HG03469 (cell line): ENCODE measurements around the gene ITGA4.

ENCODE experiments used
- ATAC-seq: cut with Tn5 transposase; IDR thresholded peaks from one replicate; pipeline ENCODE4 v1.9.1; 2021; ENCODE audit warnings: mild to moderate bottlenecking, moderate library complexity, moderate number of reproducible peaks; ENCODE audit not compliant: unreplicated experiment

ITGA4 gene

GRCh38 chr2:181570833-181571661, 113.9 kb downstream of the ITGA4 start:
- no peak for ATAC-seq

DNA sequence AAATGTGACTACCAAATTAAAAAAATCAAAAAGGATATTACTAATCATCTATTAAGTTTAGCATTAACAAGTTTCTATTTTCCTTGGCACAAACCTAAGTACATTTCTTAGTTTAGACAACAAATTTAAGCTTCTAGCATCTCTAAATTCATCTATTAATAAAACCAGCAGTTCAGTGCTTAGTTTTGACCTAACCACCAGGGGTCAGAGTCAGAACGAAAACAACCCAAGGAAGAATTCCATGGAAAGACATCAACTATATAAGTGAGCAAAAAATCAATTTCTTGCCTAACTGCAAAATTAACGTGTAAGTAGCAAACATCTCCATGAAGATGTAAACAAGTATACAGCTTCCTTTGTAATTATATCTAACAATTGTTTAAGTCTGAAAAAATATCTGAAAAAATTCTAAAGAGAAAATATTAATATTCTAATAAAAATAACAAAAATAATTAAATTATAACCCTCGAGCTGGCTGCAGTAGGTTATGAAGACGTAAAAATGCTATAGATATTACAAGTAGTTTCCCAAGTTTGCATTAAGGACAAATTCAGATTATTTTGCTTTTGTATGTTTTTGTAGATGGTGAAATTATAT, 116.1 kb downstream of the ITGA4 start:
- no peak for ATAC-seq

GRCh38 chr2:181574321-181574720, 117.1 kb downstream of the ITGA4 start:
- ATAC-seq: no peak

DNA sequence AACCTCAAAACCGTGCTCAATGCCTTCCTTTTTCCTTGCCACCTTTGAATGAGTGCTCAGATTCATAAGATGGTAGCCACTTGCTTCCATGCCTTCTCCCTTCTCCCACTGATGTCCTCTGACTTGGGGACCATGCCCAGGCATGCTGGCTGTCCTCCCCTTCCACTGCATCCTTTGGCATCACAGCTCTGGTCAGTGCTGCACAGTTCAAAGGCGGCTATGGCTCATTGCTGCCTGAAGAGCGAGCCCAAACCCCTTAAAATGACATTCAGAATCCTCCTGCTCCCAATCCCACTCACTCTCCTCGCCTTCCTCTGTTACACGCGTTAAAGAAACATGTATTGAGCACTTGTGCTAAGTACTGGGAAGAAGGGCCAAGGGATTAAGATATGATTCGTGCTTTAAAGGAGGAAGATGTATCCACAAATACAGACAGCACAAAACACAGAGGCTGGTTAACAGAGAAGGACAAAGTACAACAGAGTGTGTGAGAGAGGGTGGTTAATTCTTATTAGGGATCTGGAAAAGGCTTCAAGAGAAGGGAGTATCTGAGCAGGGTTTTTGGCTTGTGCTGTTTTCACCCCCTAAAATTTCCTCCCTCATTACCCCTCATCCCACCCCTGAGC, 118.0 kb downstream of the ITGA4 start:
- no peak for ATAC-seq

GRCh38 chr2:181575650-181576025, 118.5 kb downstream of the ITGA4 start:
- no peak for ATAC-seq

GRCh38 chr2:181576431-181576830, 119.2 kb downstream of the ITGA4 start:
- ATAC-seq: no peak

DNA sequence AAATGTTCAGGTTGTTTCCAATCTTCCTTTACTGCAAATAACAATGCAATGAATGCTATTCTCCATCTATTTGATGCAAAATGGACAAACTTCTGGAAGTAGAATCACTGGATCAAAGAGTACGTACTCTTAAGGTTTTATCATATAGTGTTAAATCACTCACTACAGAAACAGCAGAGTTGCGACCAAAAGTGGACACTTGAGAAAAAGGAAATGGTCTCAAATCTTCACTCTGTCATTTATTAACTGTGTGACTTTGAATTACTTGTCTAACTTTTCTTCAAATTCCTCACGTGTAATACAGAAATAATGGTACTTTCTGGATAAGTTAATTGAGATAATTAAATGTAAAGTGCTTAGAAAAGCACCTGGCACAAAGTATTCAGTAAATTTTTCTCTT, 121.6 kb downstream of the ITGA4 start:
- no peak for ATAC-seq

- ATAC-seq: no peak
These were observed 124.3 kb downstream of the ITGA4 start for GRCh38 chr2:181581534-181581933.

GRCh38 chr2:181585732-181586131, 128.5 kb downstream of the ITGA4 start:
- ATAC-seq: no peak
